GM12891 (cell line): ENCODE measurements around the gene ZNF232.

Source experiments
- POLR2A ChIP-seq: IDR thresholded peaks from 2 replicates; pipeline ENCODE4 v1.6.1; 2011; ENCODE audit warnings: low read depth, low read length, control low read depth
- TAF1 ChIP-seq: IDR thresholded peaks from 2 replicates; pipeline ENCODE4 v1.6.1; 2011; ENCODE audit warnings: low read depth, low read length, control low read depth

GRCh38 chr17:5122586-5123342 lies 11.1 kb upstream of the ZNF232 start:
- TF ChIP-seq TAF1, result no peak
- TF ChIP-seq POLR2A, result no peak
